Hematopoietic multipotent progenitor cell treated with erythropoietin and hydrocortisone succinate and interleukin-3 and kit ligand, for 17 days (in vitro differentiated cells): Measurements from ENCODE around the gene EIF5A.
A peak's percentile ranks its signal among the peaks of the same experiment; 100 is the strongest.

Experiments
- DNase-seq: peaks from one replicate; pipeline ENCODE4 v3.0.0-alpha.2; 2015; ENCODE audit warnings: low spot score

The EIF5A gene

GRCh38 chr17:7306911-7307685 lies at the start of gene EIF5A:
Gene EIF5A, plus strand, starts transcription at chr17:7307628. Its CDS starts 2,008 bp downstream, at chr17:7309636.
- DNase-seq: peak; percentile 100

- no peak for DNase-seq
These were observed 48.5 kb upstream of the EIF5A start for GRCh38 chr17:7258731-7259554.

- DNase-seq: no peak
These were observed 47.9 kb upstream of the EIF5A start for GRCh38 chr17:7259555-7259889.

- DNase-seq: no peak
These were observed 47.3 kb upstream of the EIF5A start for GRCh38 chr17:7260151-7260550.

GRCh38 chr17:7260651-7261378 lies 46.6 kb upstream of the EIF5A start:
- DNase-seq: peak; percentile 25

GRCh38 chr17:7261379-7262191 lies 45.8 kb upstream of the EIF5A start:
- no peak for DNase-seq

- DNase-seq: no peak
These were observed 45.1 kb upstream of the EIF5A start, which contains the start of gene CLDN7 for GRCh38 chr17:7262192-7262934. Gene CLDN7, minus strand, starts transcription at chr17:7262478. Its CDS starts 435 bp downstream, at chr17:7262043.

- DNase-seq: no peak
These were observed 44.3 kb upstream of the EIF5A start for GRCh38 chr17:7262935-7263800.

GRCh38 chr17:7263801-7264078 lies 43.7 kb upstream of the EIF5A start:
- DNase-seq: no peak

GRCh38 chr17:7266784-7267183 lies 40.6 kb upstream of the EIF5A start:
- no peak for DNase-seq

GRCh38 chr17:7279448-7279847 lies 28.0 kb upstream of the EIF5A start:
- DNase-seq: no peak

- peak; percentile 89 for DNase-seq
These were observed 26.8 kb upstream of the EIF5A start for GRCh38 chr17:7280519-7281073.

GRCh38 chr17:7281074-7281952 lies 26.1 kb upstream of the EIF5A start, which contains the start of gene SLC2A4:
Gene SLC2A4, plus strand, starts transcription at chr17:7281718. Its CDS starts 217 bp downstream, at chr17:7281935.
- DNase-seq: peak; percentile 99

- peak; percentile 60 for DNase-seq
These were observed 25.3 kb upstream of the EIF5A start for GRCh38 chr17:7281953-7282751.

- DNase-seq: peak; percentile 90
These were observed 24.6 kb upstream of the EIF5A start for GRCh38 chr17:7282752-7283321.

- DNase-seq: no peak
These were observed 23.8 kb upstream of the EIF5A start for GRCh38 chr17:7283471-7284216.

GRCh38 chr17:7284911-7285310 lies 22.5 kb upstream of the EIF5A start:
- no peak for DNase-seq
